Esophagus muscularis mucosa (tissue), 3 donors: ENCODE measurements around the gene CMTR1.

Experiments used
- POLR2A ChIP-seq: fragments of 450-650 bp; IDR thresholded peaks from one replicate; pipeline ENCODE4 v1.6.1; 2017; ENCODE audit warnings: antibody characterized with exemption, moderate library complexity, mild to moderate bottlenecking, low read depth
- POLR2AphosphoS5 ChIP-seq, 2 donors: sonication (generic); formaldehyde crosslinking; IDR thresholded peaks; one replicate each; pipeline ENCODE4 v1.6.1; 2017; ENCODE audit warnings: antibody characterized with exemption in 2 of 2
- TF ChIP-seq, protein P1 (sequence below), 3 experiments: fragments of 200-600 bp in 2 of 3; fragments of 450-650 bp in 1 of 3; sonication (generic) in 2 of 3; IDR thresholded peaks; one replicate each; pipeline ENCODE4 v1.5.1; 2017 to 2019; ENCODE audit warnings: antibody characterized with exemption in 3 of 3, mild to moderate bottlenecking in 2 of 3, moderate library complexity in 1 of 3

DNA sequence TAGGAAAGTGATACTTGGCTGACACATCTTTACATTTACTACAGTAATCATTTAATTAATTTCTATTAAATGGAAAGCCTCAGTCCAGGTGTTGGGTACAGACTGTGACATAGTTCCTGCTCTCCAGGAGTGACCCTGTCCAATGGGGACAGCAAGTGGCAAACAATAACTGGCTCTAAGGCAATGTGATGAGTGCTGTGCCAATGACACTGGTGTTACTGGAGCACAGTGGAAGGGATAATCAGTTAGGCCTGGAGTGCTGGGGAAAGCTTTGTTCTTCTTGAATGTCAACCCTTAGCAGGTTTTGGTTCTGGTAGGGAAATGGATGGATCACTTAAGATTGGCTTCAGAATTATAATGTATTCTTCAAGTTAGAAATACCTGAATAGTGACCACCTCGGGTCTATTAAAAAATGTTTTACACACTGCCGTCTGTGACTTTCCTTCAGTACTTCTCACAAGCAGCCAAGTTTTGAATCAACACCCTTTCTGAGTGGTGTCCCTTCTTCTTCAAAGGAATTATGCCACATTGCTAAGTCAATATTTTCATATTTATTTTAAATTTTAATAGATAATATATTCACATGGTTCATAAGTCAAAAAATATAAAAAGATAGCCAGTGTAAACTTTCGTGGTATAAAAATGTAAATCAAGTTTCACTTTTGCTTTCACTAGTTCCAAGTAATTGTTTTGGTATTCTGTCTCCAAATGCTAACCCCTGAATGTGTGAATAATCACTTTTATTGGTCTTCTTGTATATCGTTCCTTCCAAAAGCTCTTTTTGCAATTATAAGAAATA is 9.6 kb downstream of the CMTR1 start:
- TF ChIP-seq, protein P1, sequence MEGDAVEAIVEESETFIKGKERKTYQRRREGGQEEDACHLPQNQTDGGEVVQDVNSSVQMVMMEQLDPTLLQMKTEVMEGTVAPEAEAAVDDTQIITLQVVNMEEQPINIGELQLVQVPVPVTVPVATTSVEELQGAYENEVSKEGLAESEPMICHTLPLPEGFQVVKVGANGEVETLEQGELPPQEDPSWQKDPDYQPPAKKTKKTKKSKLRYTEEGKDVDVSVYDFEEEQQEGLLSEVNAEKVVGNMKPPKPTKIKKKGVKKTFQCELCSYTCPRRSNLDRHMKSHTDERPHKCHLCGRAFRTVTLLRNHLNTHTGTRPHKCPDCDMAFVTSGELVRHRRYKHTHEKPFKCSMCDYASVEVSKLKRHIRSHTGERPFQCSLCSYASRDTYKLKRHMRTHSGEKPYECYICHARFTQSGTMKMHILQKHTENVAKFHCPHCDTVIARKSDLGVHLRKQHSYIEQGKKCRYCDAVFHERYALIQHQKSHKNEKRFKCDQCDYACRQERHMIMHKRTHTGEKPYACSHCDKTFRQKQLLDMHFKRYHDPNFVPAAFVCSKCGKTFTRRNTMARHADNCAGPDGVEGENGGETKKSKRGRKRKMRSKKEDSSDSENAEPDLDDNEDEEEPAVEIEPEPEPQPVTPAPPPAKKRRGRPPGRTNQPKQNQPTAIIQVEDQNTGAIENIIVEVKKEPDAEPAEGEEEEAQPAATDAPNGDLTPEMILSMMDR (IDR thresholded peaks at IDR 0.05) = no peak
- no peak for TF ChIP-seq POLR2A
- TF ChIP-seq POLR2AphosphoS5 (IDR thresholded peaks at IDR 0.05) = no peak
